Effector memory CD8-positive, alpha-beta T cell (primary cell): ENCODE measurements around the gene BRSK2.

Source experiments
- ATAC-seq: fragments of 150-1000 bp; cut with Tn5 transposase; replicated peaks from 2 replicates; pipeline ENCODE4 v1.10.0; 2021; ENCODE audit warnings: mild to moderate bottlenecking, moderate library complexity
- DNase-seq, 3 experiments: peaks; one replicate each; pipeline ENCODE4 v3.0.0; 2021
- H3K27ac Mint-ChIP-seq, 2 donors: one replicate each; pipeline ENCODE4 v1.8.0; 2022; ENCODE audit warnings: mild to moderate bottlenecking in 2 of 2, mixed read lengths in 2 of 2, moderate library complexity in 2 of 2
- H3K27me3 Mint-ChIP-seq, 2 donors: one replicate each; pipeline ENCODE4 v1.8.0; 2022; ENCODE audit warnings: mixed read lengths in 2 of 2
- H3K36me3 Mint-ChIP-seq: one replicate; pipeline ENCODE4 v1.8.0; 2022; ENCODE audit warnings: mild to moderate bottlenecking, moderate library complexity, mixed read lengths; ENCODE audit not compliant: insufficient read depth
- H3K4me1 Mint-ChIP-seq, 2 donors: one replicate each; pipeline ENCODE4 v1.8.0; 2022; ENCODE audit warnings: low read depth in 2 of 2, mixed read lengths in 2 of 2
- H3K4me3 Mint-ChIP-seq, 2 donors: one replicate each; pipeline ENCODE4 v1.8.0; 2022; ENCODE audit warnings: mild to moderate bottlenecking in 2 of 2, mixed read lengths in 2 of 2, moderate library complexity in 2 of 2
- H3K9me3 Mint-ChIP-seq, 2 donors: one replicate each; pipeline ENCODE4 v1.8.0; 2022; ENCODE audit warnings: mixed read lengths in 2 of 2

BRSK2 gene

GRCh38 chr11:1375955-1376258, 13.8 kb upstream of the BRSK2 start:
- no peaks in the 10 kb centered on the region for H3K9me3 Mint-ChIP-seq
- peak overlapping the region in 1 of 2 donors; percentile 59 for H3K27ac Mint-ChIP-seq

GRCh38 chr11:1377231-1377780, 12.4 kb upstream of the BRSK2 start:
- Mint-ChIP-seq H3K27me3 (no peaks in the 10 kb centered on the region), H3K9me3 (no peaks in the 10 kb centered on the region), H3K27ac (peak overlapping the region in 1 of 2 donors; percentile 24), H3K36me3 (peaks cover 6% of the 10 kb centered on the region), H3K4me1 (peaks cover 0 to 4% of the 10 kb centered on the region in 2 donors), H3K4me3 (no peak overlapping the region)
- ATAC-seq (no peak), DNase-seq (no peak)

More at GRCh38 chr11:1375955-1376258, 13.8 kb upstream of the BRSK2 start:
- no peaks in the 10 kb centered on the region for H3K4me1 Mint-ChIP-seq
- H3K4me3 Mint-ChIP-seq, result no peak overlapping the region
- ATAC-seq (no peak), DNase-seq (no peak)
- peaks cover 0 to 9% of the 10 kb centered on the region in 2 donors for H3K27me3 Mint-ChIP-seq
- peaks cover 3% of the 10 kb centered on the region for H3K36me3 Mint-ChIP-seq

GRCh38 chr11:1381793-1382425, 7.8 kb upstream of the BRSK2 start:
- ATAC-seq (no peak), DNase-seq (no peak)
- Mint-ChIP-seq H3K27me3 (no peaks in the 10 kb centered on the region), H3K9me3 (no peaks in the 10 kb centered on the region), H3K4me3 (peak overlapping the region; percentile 64 to 74), H3K27ac (peak overlapping the region; percentile 87 to 93), H3K4me1 (peaks cover 0 to 11% of the 10 kb centered on the region in 2 donors), H3K36me3 (peaks cover 12% of the 10 kb centered on the region)

GRCh38 chr11:1382429-1382828, 7.3 kb upstream of the BRSK2 start:
- H3K4me1 Mint-ChIP-seq, result peaks cover 0 to 15% of the 10 kb centered on the region in 2 donors
- H3K4me3 Mint-ChIP-seq, result peak overlapping the region; percentile 64 to 74
- peaks cover 12% of the 10 kb centered on the region for H3K36me3 Mint-ChIP-seq
- no peaks in the 10 kb centered on the region for H3K27me3 Mint-ChIP-seq
- no peaks in the 10 kb centered on the region for H3K9me3 Mint-ChIP-seq
- peak overlapping the region; percentile 87 to 93 for H3K27ac Mint-ChIP-seq
- no peak for DNase-seq
- ATAC-seq, result no peak

GRCh38 chr11:1382831-1383607, 6.7 kb upstream of the BRSK2 start:
- H3K4me3 Mint-ChIP-seq, result peak overlapping the region; percentile 64 to 74
- H3K9me3 Mint-ChIP-seq, result no peaks in the 10 kb centered on the region
- peak overlapping the region; percentile 87 to 93 for H3K27ac Mint-ChIP-seq
- H3K36me3 Mint-ChIP-seq, result peaks cover 12% of the 10 kb centered on the region
- DNase-seq (peak; percentile 67 to 71 (median 67)), ATAC-seq (peak; percentile 81)
- H3K27me3 Mint-ChIP-seq, result no peaks in the 10 kb centered on the region
- peaks cover 0 to 18% of the 10 kb centered on the region in 2 donors for H3K4me1 Mint-ChIP-seq

- ATAC-seq (no peak), DNase-seq (no peak)
- Mint-ChIP-seq H3K9me3 (no peaks in the 10 kb centered on the region), H3K36me3 (peaks cover 12% of the 10 kb centered on the region), H3K27me3 (no peaks in the 10 kb centered on the region), H3K27ac (peak overlapping the region; percentile 87 to 93), H3K4me3 (peak overlapping the region; percentile 3 to 19), H3K4me1 (peaks cover 6 to 22% of the 10 kb centered on the region in 2 donors)
Measured at GRCh38 chr11:1384199-1384970, 5.3 kb upstream of the BRSK2 start.

GRCh38 chr11:1387521-1387920, 2.2 kb upstream of the BRSK2 start:
- peak overlapping the region; percentile 48 to 71 for H3K4me3 Mint-ChIP-seq

GRCh38 chr11:1387961-1388762, 1.6 kb upstream of the BRSK2 start:
- Mint-ChIP-seq H3K9me3 (no peaks in the 10 kb centered on the region), H3K27me3 (peaks cover 20 to 23% of the 10 kb centered on the region in 2 donors), H3K36me3 (peaks cover 3% of the 10 kb centered on the region), H3K4me1 (peaks cover 11 to 14% of the 10 kb centered on the region in 2 donors), H3K27ac (peak overlapping the region in 1 of 2 donors; percentile 44), H3K4me3 (peak overlapping the region; percentile 48 to 75)
- DNase-seq, result no peak
- ATAC-seq, result no peak

More at GRCh38 chr11:1387521-1387920, 2.2 kb upstream of the BRSK2 start:
- Mint-ChIP-seq H3K27ac (peak overlapping the region in 1 of 2 donors; percentile 44), H3K9me3 (no peaks in the 10 kb centered on the region), H3K27me3 (peaks cover 15 to 16% of the 10 kb centered on the region in 2 donors), H3K4me1 (peaks cover 11 to 16% of the 10 kb centered on the region in 2 donors), H3K36me3 (peaks cover 7% of the 10 kb centered on the region)
- ATAC-seq (no peak), DNase-seq (no peak)

GRCh38 chr11:1388763-1389102, 1.0 kb upstream of the BRSK2 start:
- DNase-seq, result no peak
- peaks cover 3% of the 10 kb centered on the region for H3K36me3 Mint-ChIP-seq
- no peak overlapping the region for H3K27ac Mint-ChIP-seq
- H3K27me3 Mint-ChIP-seq, result peaks cover 26 to 28% of the 10 kb centered on the region in 2 donors
- peaks cover 11% of the 10 kb centered on the region in 2 donors for H3K4me1 Mint-ChIP-seq
- no peaks in the 10 kb centered on the region for H3K9me3 Mint-ChIP-seq
- H3K4me3 Mint-ChIP-seq, result peak overlapping the region; percentile 75
- no peak for ATAC-seq

GRCh38 chr11:1389103-1389931, 417 bp upstream of the BRSK2 start:
- ATAC-seq, result peak; percentile 94
- peak overlapping the region; percentile 75 for H3K4me3 Mint-ChIP-seq

GRCh38 chr11:1390569-1391164, 933 bp downstream of the BRSK2 start:
- Mint-ChIP-seq H3K27ac (no peak overlapping the region), H3K4me3 (peak overlapping the region; percentile 46 to 53), H3K4me1 (peaks cover 11% of the 10 kb centered on the region in 2 donors), H3K36me3 (no peaks in the 10 kb centered on the region), H3K9me3 (no peaks in the 10 kb centered on the region), H3K27me3 (peaks cover 26 to 29% of the 10 kb centered on the region in 2 donors)
- DNase-seq (no peak), ATAC-seq (no peak)

More at GRCh38 chr11:1389103-1389931, 417 bp upstream of the BRSK2 start:
- no peaks in the 10 kb centered on the region for H3K9me3 Mint-ChIP-seq
- peaks cover 3% of the 10 kb centered on the region for H3K36me3 Mint-ChIP-seq
- peaks cover 26 to 29% of the 10 kb centered on the region in 2 donors for H3K27me3 Mint-ChIP-seq
- H3K27ac Mint-ChIP-seq, result no peak overlapping the region
- peak; percentile 96 to 97 (median 97) for DNase-seq
- H3K4me1 Mint-ChIP-seq, result peaks cover 11% of the 10 kb centered on the region in 2 donors
